Measurements from ENCODE around the gene CPAMD8. TPM values are rescaled to one million over a fixed set of nuclear protein-coding genes. Genes with fewer than 3 reads are reported as not detected.

The CPAMD8 gene
- total RNA-seq, 4 donors from 2014 or later = 2.8 to 18.3 (median 15.7) TPM

GRCh38 chr19:16921766-16922591 is 104.6 kb downstream of the CPAMD8 start:
- TF ChIP-seq POLR2A (IDR thresholded peaks at IDR 0.05) (no peak), CTCF (IDR thresholded peaks at IDR 0.05) (no peak)
- no peaks in the 10 kb centered on the region for H3K9me3 ChIP-seq
- H3K4me1 ChIP-seq = no peaks in the 10 kb centered on the region
- no peak overlapping the region for H3K4me3 ChIP-seq
- no peaks in the 10 kb centered on the region for H3K36me3 ChIP-seq
- no peak for DNase-seq
- no peaks in the 10 kb centered on the region for H3K27me3 ChIP-seq
- intact Hi-C loops (cut with DNase I; ENCODE audit: low total_unique reads) = no loop called here
- H3K27ac ChIP-seq = no peak overlapping the region

GRCh38 chr19:16920816-16921529 is 105.6 kb downstream of the CPAMD8 start:
- Histone ChIP-seq H3K27me3 (no peaks in the 10 kb centered on the region), H3K27ac (no peak overlapping the region), H3K4me1 (no peaks in the 10 kb centered on the region), H3K4me3 (no peak overlapping the region), H3K36me3 (no peaks in the 10 kb centered on the region), H3K9me3 (no peaks in the 10 kb centered on the region)
- TF ChIP-seq POLR2A (IDR thresholded peaks at IDR 0.05) = no peak
- no peak for TF ChIP-seq CTCF (IDR thresholded peaks at IDR 0.05)
- DNase-seq = no peak
- intact Hi-C loops (cut with DNase I; ENCODE audit: low total_unique reads) = no loop called here

GRCh38 chr19:16919496-16919895 is 107.1 kb downstream of the CPAMD8 start:
- DNase-seq = no peak
- no peaks in the 10 kb centered on the region for H3K9me3 ChIP-seq
- no peak overlapping the region for H3K27ac ChIP-seq
- H3K4me3 ChIP-seq = no peak overlapping the region
- H3K4me1 ChIP-seq = no peaks in the 10 kb centered on the region
- intact Hi-C loops (cut with DNase I; ENCODE audit: low total_unique reads) = no loop called here
- no peaks in the 10 kb centered on the region for H3K36me3 ChIP-seq
- no peak for TF ChIP-seq POLR2A (IDR thresholded peaks at IDR 0.05)
- H3K27me3 ChIP-seq = no peaks in the 10 kb centered on the region

GRCh38 chr19:16917401-16917800 is 109.2 kb downstream of the CPAMD8 start:
- intact Hi-C loops (cut with DNase I; ENCODE audit: low total_unique reads) = no loop called here
- TF ChIP-seq POLR2A (IDR thresholded peaks at IDR 0.05) = no peak
- no peak for TF ChIP-seq CTCF (IDR thresholded peaks at IDR 0.05)
- no peak for DNase-seq
- no peak overlapping the region for H3K4me3 ChIP-seq
- H3K27me3 ChIP-seq = no peaks in the 10 kb centered on the region
- no peak overlapping the region for H3K27ac ChIP-seq
- H3K9me3 ChIP-seq = peaks cover 0 to 9% of the 10 kb centered on the region in 2 donors
- no peaks in the 10 kb centered on the region for H3K4me1 ChIP-seq
- no peaks in the 10 kb centered on the region for H3K36me3 ChIP-seq

GRCh38 chr19:16915734-16916133 is 110.9 kb downstream of the CPAMD8 start:
- no peak for TF ChIP-seq CTCF (IDR thresholded peaks at IDR 0.05)
- TF ChIP-seq POLR2A (IDR thresholded peaks at IDR 0.05) = no peak
- Histone ChIP-seq H3K9me3 (peaks cover 0 to 9% of the 10 kb centered on the region in 2 donors), H3K27me3 (no peaks in the 10 kb centered on the region), H3K4me3 (no peak overlapping the region), H3K4me1 (no peaks in the 10 kb centered on the region), H3K27ac (no peak overlapping the region), H3K36me3 (no peaks in the 10 kb centered on the region)
- no peak for DNase-seq
- intact Hi-C loops (cut with DNase I; ENCODE audit: low total_unique reads) = no loop called here
